CD4-positive, alpha-beta T cell treated with Interleukin-2 at 100 ng/mL for 4 hours (primary cell): Measurements from ENCODE around the gene SLC37A3.
"Not testable (repeated sequence)": the region's sequence is repeated elsewhere in the genome, so short reads cannot be mapped to it uniquely, and the experiment has no call there.

Source experiments
- DNase-seq: peaks from one replicate; pipeline ENCODE4 v3.0.0-alpha.2; 2020; ENCODE audit warnings: low spot score

The SLC37A3 gene

DNA sequence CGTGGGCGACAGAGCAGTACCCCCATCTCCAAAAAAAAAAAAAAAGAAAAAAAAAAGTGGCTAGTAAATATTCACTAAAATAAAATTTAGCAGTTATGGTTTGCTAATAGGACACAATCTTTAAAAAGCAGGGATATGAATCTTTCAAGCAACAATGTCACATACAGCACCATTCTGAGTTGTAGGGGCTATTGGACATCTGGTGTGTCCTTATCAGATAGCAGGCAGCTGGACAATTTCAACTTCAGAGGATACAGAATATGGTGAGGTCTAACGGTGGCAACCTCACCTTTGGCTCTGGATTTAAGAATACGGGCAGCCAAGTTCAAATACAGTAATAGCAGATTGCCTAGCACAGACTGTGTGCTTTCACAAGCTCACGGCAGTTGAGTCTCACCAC, 51.1 kb downstream of the SLC37A3 start:
- no peak for DNase-seq

DNA sequence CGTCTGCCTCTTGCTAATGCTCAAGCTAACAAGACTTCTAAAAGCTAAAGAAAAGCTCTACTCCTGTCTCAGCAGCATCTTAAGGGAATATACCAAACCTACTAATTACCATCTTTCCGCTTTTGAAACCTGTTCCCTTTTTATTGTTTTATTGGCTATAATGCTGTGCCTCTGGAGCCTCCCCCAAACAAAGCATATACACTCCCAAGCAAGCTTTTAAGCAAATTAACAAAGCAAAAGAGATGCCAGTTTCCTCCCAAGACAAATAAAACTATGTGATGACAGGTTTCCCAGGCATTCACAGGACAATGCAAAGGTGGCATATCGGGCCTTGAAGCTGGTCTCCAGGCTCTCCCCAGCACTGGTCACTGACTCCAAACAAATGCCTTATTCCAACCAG, 52.9 kb downstream of the SLC37A3 start:
- no peak for DNase-seq

DNA sequence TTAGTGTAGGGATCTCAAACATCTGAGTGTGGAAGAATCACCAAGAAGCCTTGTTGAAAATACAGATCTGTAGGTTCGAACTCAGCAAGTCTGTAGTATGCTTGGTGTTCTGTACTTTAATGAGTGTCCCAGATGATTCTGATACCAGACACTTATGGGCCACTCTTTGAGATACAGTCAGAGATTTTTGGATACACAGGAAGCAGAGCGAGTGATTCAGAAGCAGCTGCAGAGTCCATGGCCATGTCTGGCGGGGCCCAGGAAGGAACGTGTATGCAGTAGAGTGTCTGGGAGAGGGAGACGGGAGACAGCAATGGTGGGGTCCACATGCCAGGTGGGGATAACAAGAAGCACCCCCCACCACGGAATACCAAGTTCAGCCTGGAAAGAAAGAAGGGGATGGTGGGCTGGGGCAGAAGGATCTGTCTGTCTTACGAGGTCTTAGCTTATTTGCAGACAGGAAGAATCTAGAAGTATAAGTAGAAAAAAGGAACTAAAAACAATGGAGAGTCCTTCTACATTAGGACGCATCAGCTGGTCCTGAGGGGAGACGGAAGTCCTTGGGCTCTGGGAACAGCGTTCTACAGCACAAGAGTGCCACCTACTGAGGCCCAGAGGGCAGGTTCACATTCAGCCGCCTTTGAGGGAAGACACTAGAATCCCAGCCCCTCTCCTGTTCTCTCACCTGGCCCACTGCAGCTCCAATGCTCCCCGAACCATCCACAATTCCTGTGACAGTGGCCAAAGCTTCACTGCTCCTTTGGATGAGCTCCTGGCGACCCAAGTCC, 55.4 kb downstream of the SLC37A3 start:
- DNase-seq: no peak

DNA sequence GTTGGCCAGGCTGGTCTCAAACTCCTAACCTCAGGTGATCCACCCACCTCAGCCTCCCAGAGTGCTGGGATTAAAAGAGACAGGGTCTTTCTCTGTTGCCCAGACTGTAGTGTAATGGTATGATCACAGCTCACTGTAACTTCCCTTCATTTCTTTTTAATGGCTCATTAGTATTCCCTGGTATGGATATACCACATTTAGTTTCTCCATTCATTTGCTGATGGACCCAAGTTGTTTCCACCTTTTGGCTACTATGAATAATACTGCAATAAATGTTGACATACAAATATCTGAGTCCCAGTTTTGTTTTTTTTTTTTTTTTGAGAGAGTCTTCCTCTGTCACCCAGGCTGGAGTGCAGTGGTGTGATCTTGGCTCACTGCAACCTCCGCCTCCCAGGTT, 59.4 kb downstream of the SLC37A3 start:
- DNase-seq: not testable (repeated sequence)

DNA sequence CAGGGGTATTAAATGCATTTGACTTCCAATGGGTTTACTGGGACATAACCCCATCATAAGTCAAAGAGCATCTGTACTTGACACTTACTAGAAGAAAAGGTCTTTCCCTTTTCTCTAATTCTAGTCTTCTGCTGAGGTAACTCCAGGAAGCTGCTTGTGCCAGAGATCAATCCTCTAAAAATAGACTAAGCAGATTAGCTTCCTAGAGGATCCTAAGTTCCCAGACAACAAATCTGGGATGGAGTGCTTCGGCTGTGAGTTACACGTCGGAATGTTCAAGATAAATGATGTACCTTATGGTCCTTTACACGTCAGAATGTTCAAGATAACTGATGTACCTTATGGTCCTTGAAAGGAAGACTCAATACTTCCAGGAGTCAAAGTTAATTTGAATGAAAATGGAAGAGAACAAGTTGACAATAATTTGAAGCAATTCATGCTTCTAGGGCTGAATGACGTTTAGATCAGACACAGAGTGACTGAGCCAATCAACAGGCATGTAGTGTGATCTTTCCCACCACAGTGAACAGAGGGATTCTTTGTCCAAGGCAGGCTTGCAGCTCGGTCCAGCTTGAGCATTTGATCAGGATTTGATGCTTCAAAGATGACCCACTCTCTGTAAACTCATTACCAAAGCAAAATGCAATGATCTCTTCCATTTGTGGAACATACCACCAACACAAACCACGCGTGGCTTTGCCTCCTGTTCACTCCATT, 63.8 kb downstream of the SLC37A3 start:
- DNase-seq: no peak

DNA sequence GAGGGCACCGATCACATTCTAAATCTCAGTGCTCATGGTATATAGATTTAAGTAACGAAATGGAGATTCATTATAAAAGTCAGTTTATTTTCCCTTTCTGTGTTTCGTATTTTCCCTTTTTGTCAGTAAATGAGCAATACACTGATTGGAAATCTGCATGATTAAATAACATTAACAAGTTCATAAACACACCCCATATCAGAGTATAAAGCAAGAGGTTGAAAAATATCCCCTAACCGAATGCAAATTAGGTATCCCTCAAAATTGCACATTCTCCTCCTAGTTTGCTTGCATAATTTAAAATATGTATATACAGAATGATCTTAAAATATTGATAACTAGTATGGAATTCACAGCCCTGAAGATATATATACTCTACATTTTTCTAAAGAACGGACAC, 64.6 kb downstream of the SLC37A3 start:
- no peak for DNase-seq

DNA sequence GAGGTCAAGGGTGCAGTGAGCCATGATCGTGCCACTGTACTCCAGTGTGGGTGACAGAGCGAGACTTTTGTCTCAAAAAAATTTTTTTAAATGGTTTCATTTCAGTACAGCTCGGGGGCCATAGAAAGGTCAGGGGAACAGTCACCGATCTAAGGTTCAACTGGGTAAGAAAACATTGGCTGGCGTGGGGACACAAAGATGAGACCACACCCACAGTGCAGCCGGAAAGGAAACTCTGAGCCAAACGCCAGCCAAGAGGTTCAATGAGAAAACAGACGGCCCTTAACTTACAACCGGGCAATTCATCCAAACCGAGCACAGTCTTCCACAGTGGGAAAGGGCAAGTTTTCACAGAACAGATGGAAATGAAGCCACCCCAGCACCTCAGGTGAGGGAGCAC, 65.1 kb downstream of the SLC37A3 start:
- DNase-seq: no peak

DNA sequence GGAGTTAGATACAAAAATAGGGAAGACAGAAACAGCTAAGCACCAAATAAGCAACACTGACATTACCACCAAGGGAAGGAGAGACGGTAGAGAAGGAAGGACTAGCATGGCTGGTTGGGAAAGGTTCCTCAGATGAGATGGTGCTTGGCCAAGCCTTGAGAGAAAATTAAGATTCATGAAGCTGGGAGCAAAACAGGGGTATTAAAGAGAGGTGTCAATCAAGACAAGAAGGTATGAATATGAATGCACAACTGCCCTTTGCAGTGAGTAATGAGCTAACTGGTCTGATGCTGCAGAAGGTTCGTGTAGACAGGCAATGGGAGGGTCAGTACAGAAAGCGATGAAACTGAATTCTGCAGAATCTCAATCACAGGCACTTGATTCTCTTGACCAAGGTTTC, 67.7 kb downstream of the SLC37A3 start:
- no peak for DNase-seq

DNA sequence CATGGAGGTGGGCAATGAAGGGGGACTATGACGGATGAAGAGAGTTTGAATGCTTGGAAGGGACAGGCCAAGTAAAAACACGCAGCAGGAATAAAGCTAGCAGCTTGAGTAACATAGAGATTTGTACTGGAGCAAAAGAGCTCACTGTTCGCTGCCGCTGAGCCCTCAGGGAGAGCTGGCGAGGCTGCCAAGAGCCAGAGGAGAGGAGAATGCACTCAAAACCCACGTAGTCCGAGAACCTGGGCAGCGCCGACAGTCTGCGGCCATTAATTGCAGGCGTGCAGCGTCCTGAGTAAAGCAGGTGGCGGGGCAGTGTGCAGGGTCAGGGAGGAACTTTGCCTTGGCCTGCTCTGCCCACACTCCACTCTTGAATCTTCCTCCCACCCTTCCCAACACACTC, 68.2 kb downstream of the SLC37A3 start:
- no peak for DNase-seq

DNA sequence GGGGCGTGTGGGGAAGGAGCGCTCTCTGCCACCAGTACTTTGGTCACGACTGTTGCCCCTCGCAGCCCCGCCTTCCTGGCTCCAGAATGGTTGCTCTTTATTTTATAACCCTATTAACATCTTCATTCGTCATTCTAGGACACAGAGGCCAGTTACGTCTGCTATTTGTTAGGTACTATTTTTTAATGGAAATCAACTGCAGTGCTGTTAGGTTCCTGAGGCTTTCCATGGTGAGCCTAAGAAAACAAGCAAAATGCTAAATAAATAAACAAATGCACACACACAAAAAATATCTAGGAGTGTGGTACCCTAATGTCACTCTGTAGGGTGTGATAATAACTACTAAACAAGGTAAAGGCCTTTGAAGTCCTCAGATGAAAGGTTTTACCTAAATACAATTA, 71.1 kb downstream of the SLC37A3 start:
- DNase-seq: no peak

DNA sequence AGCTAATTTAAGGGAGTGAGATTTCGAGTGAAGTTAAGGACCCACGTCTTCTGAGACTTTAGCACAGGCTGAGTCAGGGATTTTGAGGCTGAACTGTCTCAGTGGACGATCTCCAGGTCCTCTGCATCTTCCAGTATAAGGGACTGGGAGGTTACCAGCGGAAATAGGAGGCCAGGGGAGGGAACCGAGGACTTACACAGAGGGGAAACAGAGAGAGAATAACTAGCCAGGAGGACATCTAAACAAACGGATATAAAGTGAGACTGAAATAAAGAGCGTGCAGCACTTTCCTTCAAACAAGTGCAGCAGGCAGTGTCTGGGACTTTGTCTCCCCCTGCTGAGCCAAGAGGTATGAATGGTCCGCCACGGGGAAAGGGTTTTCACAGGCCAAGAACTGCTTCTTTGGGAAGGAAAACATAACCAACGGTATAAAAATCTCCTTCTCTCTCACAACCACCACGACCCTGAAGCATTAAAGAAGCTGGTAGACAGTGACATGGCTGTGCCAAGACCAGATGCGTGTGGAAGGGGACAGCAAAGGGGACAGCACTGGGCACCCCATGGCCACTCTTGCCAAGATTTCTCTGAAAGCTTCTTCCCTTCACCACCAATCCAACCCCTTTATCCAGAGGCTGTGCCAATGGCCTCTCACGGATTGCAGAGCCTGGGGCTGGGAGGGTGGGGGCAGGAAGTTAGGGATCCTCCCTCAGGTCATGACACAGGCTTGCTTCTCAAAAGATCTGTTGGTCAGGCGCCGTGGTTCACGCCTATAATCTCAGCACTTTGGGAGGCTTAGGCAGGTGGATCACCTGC, 72.0 kb downstream of the SLC37A3 start:
- DNase-seq: peak; percentile 49

DNA sequence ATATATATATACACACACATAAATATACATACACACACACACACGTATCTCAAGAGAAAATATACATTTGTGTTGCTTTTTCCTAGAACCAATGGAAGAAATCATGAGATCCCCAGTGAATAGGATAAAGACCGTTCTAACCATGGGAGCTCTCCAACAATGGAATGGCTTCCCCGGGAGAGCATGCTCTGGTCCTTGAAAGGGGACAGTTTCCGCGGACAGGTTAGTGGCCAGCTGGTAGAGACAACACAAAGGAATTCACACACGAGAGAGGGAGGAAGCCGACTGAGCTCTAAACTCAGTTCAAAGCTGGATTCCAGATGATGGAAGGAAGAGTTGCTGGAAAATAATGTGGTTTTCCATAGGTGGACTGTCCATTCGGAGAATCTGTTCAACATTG, 72.7 kb downstream of the SLC37A3 start:
- DNase-seq: no peak

DNA sequence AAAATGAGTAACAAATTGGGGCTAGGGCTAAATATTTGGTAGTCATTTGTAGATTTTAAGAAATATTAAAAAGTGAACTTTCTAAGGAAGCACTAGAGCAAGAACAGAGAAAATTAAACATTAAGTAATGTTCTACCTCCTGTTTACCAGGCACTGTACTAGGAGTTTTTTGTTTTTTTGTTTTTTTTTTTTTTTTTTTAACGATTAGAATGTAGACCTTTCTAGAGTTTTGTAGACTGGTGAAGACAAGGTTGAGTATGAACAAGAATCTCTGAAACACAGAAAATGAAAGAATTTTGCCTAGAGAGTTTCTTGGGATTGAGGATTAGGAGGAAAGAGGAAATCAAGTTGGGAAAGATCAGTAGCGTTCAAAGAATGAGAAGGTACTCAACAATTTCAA, 73.6 kb downstream of the SLC37A3 start:
- DNase-seq: no peak

DNA sequence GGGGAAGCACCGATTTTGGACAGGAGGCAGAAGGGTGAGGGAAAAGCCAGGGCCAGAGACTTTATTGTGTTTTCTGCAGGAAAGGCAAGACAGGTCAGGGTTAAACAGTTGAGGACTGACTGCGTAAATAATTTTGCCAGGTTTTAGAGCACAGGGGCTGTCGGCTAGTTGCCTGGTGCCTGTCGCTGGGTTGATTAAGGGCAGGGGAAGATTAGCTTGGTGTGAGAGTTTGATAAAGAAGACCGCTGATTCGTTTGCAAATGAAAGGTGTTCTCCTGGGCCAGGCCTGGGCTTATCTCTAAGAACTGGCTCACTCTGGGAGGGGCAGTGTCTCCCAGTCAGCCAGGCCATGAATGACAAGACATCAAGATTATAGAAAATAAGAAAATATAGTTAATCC, 75.6 kb downstream of the SLC37A3 start:
- no peak for DNase-seq

DNA sequence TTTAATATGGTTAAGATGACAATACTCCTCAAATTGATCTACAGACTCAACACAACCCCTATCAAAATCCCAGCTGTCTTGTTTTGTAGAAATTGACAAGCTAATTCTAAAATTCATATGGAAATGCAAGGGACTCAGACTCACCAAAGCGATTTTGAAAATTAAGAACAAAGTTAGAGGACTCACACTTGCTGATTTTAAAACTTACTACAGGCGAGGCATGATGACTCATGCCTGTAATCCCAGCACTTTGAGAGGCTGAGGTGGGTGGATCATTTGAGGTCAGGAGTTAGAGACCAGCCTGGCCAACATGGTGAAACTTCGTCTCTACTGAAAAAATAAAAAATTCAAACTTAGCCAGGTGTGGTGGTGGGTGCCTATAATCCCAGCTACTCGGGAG, 78.3 kb downstream of the SLC37A3 start:
- not testable (repeated sequence) for DNase-seq

DNA sequence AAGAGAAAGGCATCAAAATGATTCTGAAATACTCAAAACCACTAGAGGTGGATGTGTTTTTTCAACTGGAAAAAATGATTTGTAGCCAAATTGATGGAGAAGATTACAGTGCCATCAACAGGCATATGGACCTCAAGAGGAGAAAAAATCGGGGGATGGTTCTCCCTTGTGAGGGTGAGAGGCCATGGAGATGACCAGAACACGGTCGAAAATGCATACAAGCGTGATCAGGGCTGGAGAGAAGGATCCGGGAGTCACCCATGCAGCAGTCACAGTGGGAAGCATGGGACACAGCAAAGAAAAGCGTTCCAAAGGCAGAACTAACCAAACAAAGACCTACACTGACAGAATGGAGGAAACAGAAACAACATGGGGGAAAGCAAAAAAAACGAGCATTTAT, 80.3 kb downstream of the SLC37A3 start:
- no peak for DNase-seq

DNA sequence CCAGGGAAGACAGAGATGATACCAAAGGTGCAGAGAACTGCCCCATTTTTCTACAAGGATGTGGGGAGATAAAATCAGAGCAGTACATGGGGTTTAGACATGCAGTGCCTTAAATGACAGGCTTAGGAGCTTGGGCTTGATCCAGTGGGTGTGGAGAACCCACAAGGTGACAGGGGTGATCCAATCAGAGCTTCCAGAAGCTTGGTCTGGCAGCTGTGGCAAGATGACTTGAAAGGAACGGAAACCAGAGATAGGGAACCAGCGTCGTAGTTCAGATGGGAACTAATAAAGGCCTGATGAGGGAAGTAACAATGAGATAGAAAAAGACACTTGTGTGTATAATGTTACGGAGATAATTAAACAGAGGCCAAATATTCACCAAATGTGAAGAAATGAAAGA, 80.7 kb downstream of the SLC37A3 start:
- DNase-seq: no peak

DNA sequence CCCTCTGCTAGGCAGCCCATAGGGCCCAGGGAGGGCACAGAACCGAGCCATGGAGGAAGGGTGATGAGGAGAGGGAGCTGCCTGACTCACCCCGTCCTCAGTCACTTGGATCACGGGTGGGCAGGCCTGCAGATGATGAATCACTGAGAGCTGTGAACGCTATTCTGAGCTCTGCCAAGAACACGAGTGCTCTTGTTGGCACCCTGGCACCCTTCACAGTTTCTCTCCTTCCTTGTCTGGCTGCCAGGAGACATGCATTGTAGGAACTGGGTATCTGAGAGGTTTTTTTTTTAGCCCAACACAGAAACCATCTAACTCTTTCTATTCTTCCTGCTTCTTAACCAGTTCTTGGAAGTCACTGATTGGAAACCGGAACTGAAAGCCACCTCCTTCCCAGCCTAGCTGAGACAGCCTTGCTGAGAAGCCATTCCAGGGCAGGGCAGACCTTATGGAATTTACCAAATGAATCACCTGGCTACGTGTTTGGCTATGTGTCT, 82.1 kb downstream of the SLC37A3 start:
- no peak for DNase-seq

DNA sequence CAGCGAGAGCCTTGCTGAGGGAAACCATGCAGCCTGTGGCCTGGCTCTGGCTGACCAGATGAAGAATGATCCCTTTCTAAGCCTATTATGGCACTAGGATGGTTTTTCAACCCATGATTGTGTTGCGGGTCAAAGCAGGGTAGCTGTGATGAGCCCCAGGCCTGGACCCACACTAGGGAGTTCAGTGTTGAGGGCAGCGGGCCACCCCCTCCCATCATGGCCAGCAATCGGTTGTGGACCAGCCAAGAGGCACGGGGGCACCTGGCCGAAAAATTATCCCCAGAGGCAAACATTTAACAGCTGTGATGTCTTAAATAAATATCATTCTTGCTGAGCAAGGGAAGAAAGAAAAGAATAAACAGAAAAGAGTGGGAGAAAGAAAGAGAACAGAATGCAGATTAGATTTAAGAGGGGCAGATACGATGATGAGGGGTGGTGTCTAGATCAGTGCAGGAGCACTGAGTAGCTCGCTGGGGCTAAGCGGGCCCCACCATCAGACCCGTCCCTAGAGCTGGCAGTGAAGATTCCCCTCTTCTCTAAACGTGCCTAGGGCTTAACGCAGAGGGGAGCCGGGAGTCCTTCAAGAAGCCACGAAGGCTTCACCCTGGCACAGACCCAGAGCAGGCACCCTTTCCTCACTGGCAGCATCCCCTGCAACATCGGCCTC, 82.7 kb downstream of the SLC37A3 start:
- DNase-seq: no peak

DNA sequence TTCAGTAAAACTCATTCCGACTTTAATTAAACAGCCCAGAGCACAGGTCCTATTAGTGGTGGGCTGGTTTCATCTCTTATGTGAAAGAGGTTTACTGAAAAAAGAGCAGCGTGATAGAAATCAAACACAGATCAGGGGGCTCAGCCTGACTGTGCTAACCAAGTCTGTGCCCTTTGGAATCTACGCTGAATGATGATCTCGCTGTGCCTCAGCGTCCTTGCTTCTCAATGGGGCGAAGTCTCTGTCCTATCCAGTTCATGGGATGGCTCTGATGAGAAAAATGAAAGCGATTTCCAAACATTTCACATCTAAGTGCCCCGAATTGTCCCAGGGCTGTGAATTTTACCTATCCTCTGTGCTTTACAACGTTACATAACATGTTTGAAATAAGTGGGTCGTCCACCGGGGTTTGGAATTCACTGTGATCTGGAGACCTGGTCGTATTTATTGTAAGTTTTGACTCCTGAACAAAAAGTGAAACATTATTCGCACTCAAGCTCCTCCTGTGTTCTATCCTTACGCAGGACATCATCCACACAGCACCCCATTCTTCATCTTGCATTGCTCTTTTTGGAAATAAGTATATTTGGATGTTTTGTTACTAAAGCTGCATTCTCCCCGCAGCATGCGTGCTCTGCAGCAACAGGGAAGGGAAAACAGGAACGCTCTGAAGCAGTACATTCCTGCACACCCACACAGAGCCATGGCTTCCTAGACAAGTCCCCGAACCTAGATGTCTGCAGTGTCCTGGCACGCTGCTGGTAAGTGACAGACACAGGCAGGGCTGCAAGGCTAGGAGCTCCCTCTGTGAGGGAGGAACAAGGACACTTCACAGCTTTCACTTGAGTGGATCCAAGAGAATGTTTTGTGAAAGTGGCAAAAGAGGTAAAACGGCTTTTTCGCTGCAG, 83.5 kb downstream of the SLC37A3 start:
- no peak for DNase-seq
